ENCODE results near the gene LHX2. TPM values are rescaled to one million over a fixed set of nuclear protein-coding genes. Genes with fewer than 3 reads are reported as not detected.

The LHX2 gene
- total and polyA plus RNA-seq, 2 of the 13 experiments (the other 11 are each of a cell fraction or from before 2014, with no cell fraction given): not detected

- ChIA-PET CTCF (ENCODE audit: low intra/inter-chr PET ratio, low total read pairs) (no interaction called here), POLR2A (no interaction called here)
- Histone ChIP-seq H3K27ac (ENCODE audit: extremely low read length, insufficient read depth, low read length) (no peak overlapping the region), H3K4me1 (ENCODE audit: insufficient read depth, low read length) (peaks cover 35% of the 10 kb centered on the region), H2AFZ (ENCODE audit: low read length) (no peak overlapping the region), H3K79me2 (ENCODE audit: insufficient read depth, low read length) (no peaks in the 10 kb centered on the region), H3K4me3 (replicated peaks in 1 of 3; ENCODE audit: insufficient read depth in 1 of 3, low read depth in 2 of 3, low read length in 3 of 3) (no peak overlapping the region), H3K4me2 (ENCODE audit: low read depth, low read length) (no peak overlapping the region), H3K27me3 (ENCODE audit: control insufficient read depth in 1 of 2, insufficient read depth in 2 of 2, low read length in 2 of 2) (peaks cover 29 to 83% of the 10 kb centered on the region in 2 experiments), H4K20me1 (ENCODE audit: insufficient read depth, low read length) (0 out of 2 replicates have a peak, but pooled peaks cover 4% of the 10 kb centered on the region), H3K9me3 (ENCODE audit: low read length) (no peaks in the 10 kb centered on the region), H3K36me3 (replicated peaks in 1 of 2; ENCODE audit: control insufficient read depth in 1 of 2, insufficient read depth in 2 of 2, low read length in 2 of 2) (no peaks in the 10 kb centered on the region), H3K9ac (ENCODE audit: insufficient read depth, low read depth, low read length) (no peak overlapping the region)
- FAIRE-seq (no peak), ATAC-seq (no peak), DNase-seq (ENCODE audit: low spot score) (no peak)
- 0 out of 2 replicates have a peak, but pooled peaks have one; percentile 23 for TF ChIP-seq ZMYM3 (CRISPR knock-in tag; IDR thresholded peaks at IDR 0.05)
- peak; percentile 27 for TF ChIP-seq HNRNPLL (IDR thresholded peaks at IDR 0.05; ENCODE audit: low read depth, low read length, poor library complexity, severe bottlenecking)
- peak; percentile 81 for TF ChIP-seq ZNF629 (CRISPR knock-in tag; conservative IDR thresholded peaks at IDR 0.05)
- TF ChIP-seq SMYD3 (CRISPR knock-in tag; IDR thresholded peaks at IDR 0.05): no peak
- BruUV-seq (replicated peaks): no TSS peak
- in situ Hi-C loops (cut with HindIII; ENCODE audit: extremely low pct_ligation_motif_present, low pct_unique_long_range_greater_than_20kb) (no loop called here), intact Hi-C loops (cut with micrococcal nuclease; ENCODE audit: unreplicated experiment) (no loop called here)
- WGBS (ENCODE audit: low lambda C conversion rate): 44% methylated on average over 9 of the region's 31 CpGs
Measured at GRCh38 chr9:124020520-124021384, 9.2 kb downstream of the LHX2 start.

GRCh38 chr9:124021385-124021769 is 9.8 kb downstream of the LHX2 start:
- H3K79me2 ChIP-seq (ENCODE audit: insufficient read depth, low read length): no peaks in the 10 kb centered on the region
- WGBS (ENCODE audit: low lambda C conversion rate): 48% methylated on average over 5 of the region's 5 CpGs
- no peak for FAIRE-seq
- BruUV-seq (replicated peaks): no TSS peak
- H3K36me3 ChIP-seq (replicated peaks in 1 of 2; ENCODE audit: control insufficient read depth in 1 of 2, insufficient read depth in 2 of 2, low read length in 2 of 2): no peaks in the 10 kb centered on the region
- H3K4me3 ChIP-seq (replicated peaks in 1 of 3; ENCODE audit: insufficient read depth in 1 of 3, low read depth in 2 of 3, low read length in 3 of 3): no peak overlapping the region
- peaks cover 33% of the 10 kb centered on the region for H3K4me1 ChIP-seq (ENCODE audit: insufficient read depth, low read length)
- peaks cover 27 to 78% of the 10 kb centered on the region in 2 experiments for H3K27me3 ChIP-seq (ENCODE audit: control insufficient read depth in 1 of 2, insufficient read depth in 2 of 2, low read length in 2 of 2)
- 0 out of 2 replicates have a peak, but pooled peaks cover 4% of the 10 kb centered on the region for H4K20me1 ChIP-seq (ENCODE audit: insufficient read depth, low read length)
- H3K9ac ChIP-seq (ENCODE audit: insufficient read depth, low read depth, low read length): no peak overlapping the region
- no peak for ATAC-seq
- no peak overlapping the region for H3K27ac ChIP-seq (ENCODE audit: extremely low read length, insufficient read depth, low read length)
- H2AFZ ChIP-seq (ENCODE audit: low read length): no peak overlapping the region
- no peak overlapping the region for H3K4me2 ChIP-seq (ENCODE audit: low read depth, low read length)
- intact Hi-C loops (cut with micrococcal nuclease; ENCODE audit: unreplicated experiment) (no loop called here), in situ Hi-C loops (cut with HindIII; ENCODE audit: extremely low pct_ligation_motif_present, low pct_unique_long_range_greater_than_20kb) (no loop called here)
- ChIA-PET POLR2A (no interaction called here), CTCF (ENCODE audit: low intra/inter-chr PET ratio, low total read pairs) (no interaction called here)
- no peaks in the 10 kb centered on the region for H3K9me3 ChIP-seq (ENCODE audit: low read length)
- DNase-seq (ENCODE audit: low spot score): no peak
- TF ChIP-seq ZNF678 (CRISPR knock-in tag; IDR thresholded peaks at IDR 0.05) (no peak), NFIC (IDR thresholded peaks at IDR 0.05; ENCODE audit: low read length) (no peak), ARID5B (CRISPR knock-in tag; IDR thresholded peaks at IDR 0.05) (no peak), PCBP1 (IDR thresholded peaks at IDR 0.05; ENCODE audit: borderline replicate concordance, low read depth, low read length) (no peak), BRF2 (CRISPR knock-in tag; IDR thresholded peaks at IDR 0.05) (no peak), CHD4 (IDR thresholded peaks at IDR 0.05; ENCODE audit: borderline replicate concordance, low read length) (no peak)

Measured in HepG2 (cell line).